Heart left ventricle (tissue), 16 donors: ENCODE data around the gene ILRUN. TPM values are rescaled to one million over a fixed set of nuclear protein-coding genes. Genes with fewer than 3 reads are reported as not detected.
"Not testable (repeated sequence)": the region's sequence is repeated elsewhere in the genome, so short reads cannot be mapped to it uniquely, and the experiment has no call there.

ENCODE experiments used
- ATAC-seq, 4 donors: fragments of 200-7000 bp; cut with Tn5 transposase; one replicate each; pipeline ENCODE4 v1.9.1; 2020 to 2022; ENCODE audit warnings: moderate library complexity in 4 of 4, mild to moderate bottlenecking in 3 of 4, moderate number of reproducible peaks in 1 of 4
- DNase-seq, 5 donors: peaks; one replicate each; pipeline ENCODE4 v3.0.0-alpha.2; 2020
- H3K27ac ChIP-seq, 12 donors: fragments of 200-600 bp; sonication (generic) in 4 of 12; one replicate each; pipeline versions ENCODE4 v1.5.0 to v1.8.0; 2016 to 2022; ENCODE audit warnings: mild to moderate bottlenecking in 2 of 12
- H3K27me3 ChIP-seq, 9 donors: fragments of 200-600 bp; sonication (generic) in 2 of 9; one replicate each; pipeline versions ENCODE4 v1.5.1 to v1.8.0; 2016 to 2022; ENCODE audit warnings: mild to moderate bottlenecking in 3 of 9
- H3K36me3 ChIP-seq, 9 donors: fragments of 200-600 bp; sonication (generic) in 2 of 9; one replicate each; pipeline versions ENCODE4 v1.5.0 to v1.8.0; 2018 to 2022; ENCODE audit warnings: mild to moderate bottlenecking in 2 of 9
- H3K4me1 ChIP-seq, 12 donors: fragments of 200-600 bp; sonication (generic) in 4 of 12; one replicate each; pipeline versions ENCODE4 v1.5.0 to v1.8.0; 2016 to 2022; ENCODE audit warnings: mild to moderate bottlenecking in 3 of 12
- H3K4me3 ChIP-seq, 12 donors: fragments of 200-600 bp; sonication (generic) in 4 of 12; one replicate each; pipeline versions ENCODE4 v1.5.0 to v1.8.0; 2017 to 2022; ENCODE audit warnings: mild to moderate bottlenecking in 9 of 12, moderate library complexity in 4 of 12
- H3K9me3 ChIP-seq, 12 donors: fragments of 200-600 bp; sonication (generic) in 4 of 12; one replicate each; pipeline versions ENCODE4 v1.5.0 to v1.8.0; 2016 to 2022; ENCODE audit warnings: mild to moderate bottlenecking in 1 of 12
- CTCF ChIP-seq, 12 donors: fragments of 200-600 bp; sonication (generic) in 4 of 12; IDR thresholded peaks; one replicate each; pipeline versions ENCODE4 v1.5.0 to v1.8.0; 2018 to 2022; ENCODE audit warnings: antibody characterized with exemption in 12 of 12, mild to moderate bottlenecking in 5 of 12
- POLR2A ChIP-seq, 2 donors: fragments of 450-650 bp; IDR thresholded peaks; one replicate each; pipeline ENCODE4 v1.6.1; 2017; ENCODE audit warnings: antibody characterized with exemption in 2 of 2, mild to moderate bottlenecking in 2 of 2, moderate library complexity in 2 of 2
- WGBS, 4 donors: extraction: QIAGEN DNeasy Blood & Tissue Kit in 2 of 4; methylation state at CpG; one replicate each; pipeline versions ENCODE4 v1.1.5 to v1.1.7; 2013 to 2018; 5-methylcytosine and 5-hydroxymethylcytosine counted together
- intact Hi-C, 10 donors: fragments of 100-400 bp; cut with DNase I; formaldehyde crosslinking; loops; one replicate each; pipeline versions ENCODE4 v1.11.1 to v1.14.2; 2022
- long read RNA-seq, 3 donors: library from polyadenylated mRNA; unstranded; transcript quantifications; one replicate each; pipeline ENCODE4 v2.0.0, GENCODE V29; 2020 to 2021
- polyA plus RNA-seq, 2 donors: library from polyadenylated mRNA; stranded (reverse); fragments of 200-250 nt; gene quantifications; one replicate each; pipeline ENCODE4 v1.2.3, GENCODE V29; 2013
- total RNA-seq, 9 donors: library from RNA; depleted of rRNA in 2 of 9; stranded (reverse); fragments of >200 nt in 2 of 9; fragmentation: NEBNext Ultra II Directional in 3 of 9; extraction: Animal tissue kit (Norgen Biotek cat#: 25700) in 3 of 9; gene quantifications; one replicate each; pipeline versions ENCODE4 v1.1.0 to v1.2.4, GENCODE V29; 2016 to 2023
- donor health status: ischemic (EF 13 %, LVEDD 7.1; RV severe dilation, severe dysfunction).
- donor health status: healthy with polysubstance abuse.
- donor health status: DM: no; HTN: yes; CAD: no.
- donor health status: DM: no; HTN: no; CAD: no.
- donor health status: ischemic (EF 25% LVEDD 6.9; RV normal size, moderate dysfunction).
- donor health status: ischemic (EF 25% LVEDD 5.7; RV mildly dilated, moderate dysfunction).
- donor health status: healthy.
- donor health status: DM: yes; HTN: yes; CAD: no.
- donor health status: ischemic (EF 35%, LVEDD 5.7; RV mildly dilated, moderate dysfunction).
- donor health status: nonischemic (EF 11% LVEDD 7.7; RV severe dilation, severe dysfunction).
- donor health status: DM: yes; HTN: yes; CAD: no.
- donor health status: PGD.
- donor health status: ischemic (EF 29% LVEDD 5.4; RV normal size, mild dysfunction).
- donor health status: nonischemic (EF 23%, LVEDD 6.1; RV moderate dilation, normal function).

The ILRUN gene
- total RNA-seq, result 100 to 1,000 TPM in 8 of 9 donors, 10 to 100 TPM in 1; 91.2 to 191 (median 116) TPM
- 100 to 1,000 TPM in 1 of 2 donors, 10 to 100 TPM in 1; 95.4 to 150 TPM for polyA plus RNA-seq
- long read RNA-seq, donor 1, full-length matches to known transcripts, result 38 of 109 reads
- long read RNA-seq, donor 1, partial matches to known transcripts, result 20 of 109 reads
- long read RNA-seq, donor 1, other reads (novel, unspliced or antisense), result 51 of 109 reads
- long read RNA-seq, donor 2, full-length matches to known transcripts, result 44 of 118 reads
- long read RNA-seq, donor 2, partial matches to known transcripts, result 17 of 118 reads
- long read RNA-seq, donor 2, other reads (novel, unspliced or antisense), result 57 of 118 reads
- long read RNA-seq, donor 3, full-length matches to known transcripts, result 37 of 95 reads
- long read RNA-seq, donor 3, partial matches to known transcripts, result 16 of 95 reads
- long read RNA-seq, donor 3, other reads (novel, unspliced or antisense), result 42 of 95 reads

GRCh38 chr6:34696739-34697543 is at the start of gene ILRUN:
TSS of gene ILRUN (minus strand) at chr6:34696767. CDS start at chr6:34696603, 164 bp downstream.
- TF ChIP-seq CTCF (IDR thresholded peaks at IDR 0.05) (no peak), POLR2A (IDR thresholded peaks at IDR 0.05) (peak in 1 of 2 donors; percentile 90)
- H3K9me3 ChIP-seq, result no peaks in the 10 kb centered on the region
- peak within 1 kb of the TSS; percentile 84 to 99 (median 96) for H3K27ac ChIP-seq
- no peaks in the 10 kb centered on the region for H3K27me3 ChIP-seq
- intact Hi-C loops, result loop anchor here in 8 of 10 donors (2.0 to 10.0 kb wide), 5 partner anchors 40 to 172 kb away; partner anchors contain the start of gene SNRPC (in 7 of the 8)
- peaks cover 7 to 45% (median 29%) of the 10 kb centered on the region in 12 donors for H3K4me1 ChIP-seq
- 2 to 6% (median 4%) methylated on average over 29 to 49 of the region's 49 CpGs for WGBS, 4 donors
- DNase-seq (peak; percentile 96 to 99 (median 98)), ATAC-seq (peak; percentile 89 to 96 (median 96))
- no peaks in the 10 kb centered on the region for H3K36me3 ChIP-seq
- peak within 1 kb of the TSS; percentile 81 to 99 (median 93) for H3K4me3 ChIP-seq

GRCh38 chr6:34745277-34746103 is 48.9 kb upstream of the ILRUN start:
- intact Hi-C loops, result no loop called here
- ATAC-seq (no peak), DNase-seq (no peak)
- H3K27ac ChIP-seq, result no peak overlapping the region
- H3K27me3 ChIP-seq, result no peaks in the 10 kb centered on the region
- 75 to 88% (median 80%) methylated on average over 10 of the region's 10 CpGs for WGBS, 4 donors
- H3K36me3 ChIP-seq, result no peaks in the 10 kb centered on the region
- H3K9me3 ChIP-seq, result no peaks in the 10 kb centered on the region
- no peak overlapping the region for H3K4me3 ChIP-seq
- TF ChIP-seq POLR2A (IDR thresholded peaks at IDR 0.05), result no peak
- TF ChIP-seq CTCF (IDR thresholded peaks at IDR 0.05), result no peak
- H3K4me1 ChIP-seq, result no peaks in the 10 kb centered on the region

- intact Hi-C loops, result not testable (repeated sequence)
Observed at GRCh38 chr6:34744294-34744647, 47.7 kb upstream of the ILRUN start.

GRCh38 chr6:34743625-34744293 is 47.2 kb upstream of the ILRUN start:
- ATAC-seq, result no peak
- intact Hi-C loops, result no loop called here
- H3K36me3 ChIP-seq, result no peaks in the 10 kb centered on the region
- 83 to 88% (median 87%) methylated on average over 6 to 7 of the region's 7 CpGs for WGBS, 4 donors
- H3K4me3 ChIP-seq, result no peak overlapping the region
- DNase-seq, result no peak
- no peaks in the 10 kb centered on the region for H3K9me3 ChIP-seq
- H3K27ac ChIP-seq, result no peak overlapping the region
- no peaks in the 10 kb centered on the region for H3K4me1 ChIP-seq
- H3K27me3 ChIP-seq, result no peaks in the 10 kb centered on the region
- no peak for TF ChIP-seq POLR2A (IDR thresholded peaks at IDR 0.05)
- no peak for TF ChIP-seq CTCF (IDR thresholded peaks at IDR 0.05)

More at GRCh38 chr6:34744294-34744647, 47.7 kb upstream of the ILRUN start:
- H3K36me3 ChIP-seq, H3K9me3 ChIP-seq, H3K27me3 ChIP-seq, H3K4me1 ChIP-seq, DNase-seq, ATAC-seq, H3K4me3 ChIP-seq, H3K27ac ChIP-seq: not testable (repeated sequence)
- 92 to 97% (median 93%) methylated on average over 10 of the region's 10 CpGs for WGBS, 4 donors
